ENCODE results near the gene KLF6.

The KLF6 gene

GRCh38 chr10:3728563-3728962, 56.4 kb downstream of the KLF6 start:
- DNase-seq (ENCODE audit: low spot score), result no peak

GRCh38 chr10:3727268-3727667, 57.7 kb downstream of the KLF6 start:
- DNase-seq (ENCODE audit: low spot score), result no peak

Data from HuH-7.5 (cell line).